Subcutaneous adipose tissue (tissue), 4 donors: ENCODE results near the gene MINK1. TPM values are rescaled to one million over a fixed set of nuclear protein-coding genes. Genes with fewer than 3 reads are reported as not detected.

ENCODE experiments used
- total RNA-seq, 4 donors: library from RNA; depleted of rRNA; stranded (reverse); fragments of >200 nt; gene quantifications; one replicate each; pipeline ENCODE4 v1.1.0, GENCODE V29; 2016
- TF ChIP-seq, protein P1 (sequence below): fragments of 450-650 bp; IDR thresholded peaks from one replicate; pipeline ENCODE4 v1.5.1; 2016; ENCODE audit warnings: low read depth, mild to moderate bottlenecking, control low read depth, antibody characterized with exemption, moderate library complexity

Gene MINK1
- total RNA-seq, 4 donors from 2014 or later, result 12.9 to 61.0 (median 28.2) TPM

GRCh38 chr17:4842376-4842775 is 9.2 kb downstream of the MINK1 start:
- TF ChIP-seq, protein P1, sequence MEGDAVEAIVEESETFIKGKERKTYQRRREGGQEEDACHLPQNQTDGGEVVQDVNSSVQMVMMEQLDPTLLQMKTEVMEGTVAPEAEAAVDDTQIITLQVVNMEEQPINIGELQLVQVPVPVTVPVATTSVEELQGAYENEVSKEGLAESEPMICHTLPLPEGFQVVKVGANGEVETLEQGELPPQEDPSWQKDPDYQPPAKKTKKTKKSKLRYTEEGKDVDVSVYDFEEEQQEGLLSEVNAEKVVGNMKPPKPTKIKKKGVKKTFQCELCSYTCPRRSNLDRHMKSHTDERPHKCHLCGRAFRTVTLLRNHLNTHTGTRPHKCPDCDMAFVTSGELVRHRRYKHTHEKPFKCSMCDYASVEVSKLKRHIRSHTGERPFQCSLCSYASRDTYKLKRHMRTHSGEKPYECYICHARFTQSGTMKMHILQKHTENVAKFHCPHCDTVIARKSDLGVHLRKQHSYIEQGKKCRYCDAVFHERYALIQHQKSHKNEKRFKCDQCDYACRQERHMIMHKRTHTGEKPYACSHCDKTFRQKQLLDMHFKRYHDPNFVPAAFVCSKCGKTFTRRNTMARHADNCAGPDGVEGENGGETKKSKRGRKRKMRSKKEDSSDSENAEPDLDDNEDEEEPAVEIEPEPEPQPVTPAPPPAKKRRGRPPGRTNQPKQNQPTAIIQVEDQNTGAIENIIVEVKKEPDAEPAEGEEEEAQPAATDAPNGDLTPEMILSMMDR, result no peak

- TF ChIP-seq, protein P1, result no peak
Observed at GRCh38 chr17:4843321-4844000, 10.3 kb downstream of the MINK1 start.

GRCh38 chr17:4845118-4845517 is 12.0 kb downstream of the MINK1 start:
- TF ChIP-seq, protein P1, result no peak

DNA sequence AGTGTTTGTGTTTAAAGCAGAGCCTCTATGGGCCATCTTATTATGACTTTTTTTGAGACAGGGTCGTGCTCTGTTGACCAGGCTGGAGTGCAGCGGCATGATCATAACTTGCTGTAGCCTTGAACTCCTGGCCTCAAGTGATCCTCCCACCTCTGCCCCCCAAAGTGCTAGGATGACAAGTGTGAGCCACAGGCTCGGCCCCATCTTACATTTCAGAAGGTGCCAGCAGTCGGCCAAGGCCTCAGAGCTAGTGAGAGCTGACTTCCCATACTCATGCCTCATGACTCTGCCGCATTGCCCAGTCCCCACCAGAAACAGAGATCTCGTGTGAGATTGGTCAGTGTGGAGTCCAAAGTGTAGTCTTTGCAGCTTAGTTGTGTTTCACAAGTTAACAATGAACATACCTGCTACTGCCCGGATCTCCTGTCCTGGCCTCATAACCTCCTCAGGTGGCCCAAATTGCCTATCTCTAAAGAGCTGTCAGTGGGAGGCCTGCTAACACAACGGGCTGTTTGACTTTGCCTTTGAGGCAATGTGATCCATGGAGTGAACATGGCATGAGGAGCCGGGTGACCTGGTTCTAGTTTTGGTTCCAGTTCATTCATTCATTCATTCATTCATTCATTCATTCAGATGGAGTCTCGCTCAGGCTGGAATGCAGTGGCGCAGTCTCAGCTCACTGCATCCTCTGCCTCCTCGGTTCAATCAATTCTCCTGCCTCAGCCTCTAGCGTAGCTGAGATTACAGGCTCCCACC is 13.7 kb downstream of the MINK1 start:
- TF ChIP-seq, protein P1, result no peak

- TF ChIP-seq, protein P1, result no peak
Observed at GRCh38 chr17:4849011-4849536, 15.9 kb downstream of the MINK1 start.

DNA sequence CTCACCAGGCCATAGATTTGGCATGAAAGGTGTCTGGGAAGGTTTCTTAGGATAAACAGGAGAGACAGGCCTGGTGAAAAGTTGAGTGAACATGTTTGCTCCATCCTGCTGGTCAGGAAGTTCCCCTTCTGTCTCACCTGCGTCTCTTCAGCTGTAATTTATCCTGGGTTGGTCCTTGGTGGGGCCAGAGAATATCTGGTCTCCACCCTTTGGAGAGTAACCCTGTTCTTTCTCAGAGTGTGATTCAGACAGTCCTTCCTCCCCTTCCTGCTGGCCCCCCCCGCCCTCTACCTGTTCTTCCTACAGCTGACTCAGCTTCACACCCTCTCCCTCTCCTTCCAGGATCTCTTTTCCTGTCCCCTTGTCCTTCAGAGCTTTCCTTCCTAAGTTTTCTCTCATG is 17.1 kb downstream of the MINK1 start:
- TF ChIP-seq, protein P1, result no peak

DNA sequence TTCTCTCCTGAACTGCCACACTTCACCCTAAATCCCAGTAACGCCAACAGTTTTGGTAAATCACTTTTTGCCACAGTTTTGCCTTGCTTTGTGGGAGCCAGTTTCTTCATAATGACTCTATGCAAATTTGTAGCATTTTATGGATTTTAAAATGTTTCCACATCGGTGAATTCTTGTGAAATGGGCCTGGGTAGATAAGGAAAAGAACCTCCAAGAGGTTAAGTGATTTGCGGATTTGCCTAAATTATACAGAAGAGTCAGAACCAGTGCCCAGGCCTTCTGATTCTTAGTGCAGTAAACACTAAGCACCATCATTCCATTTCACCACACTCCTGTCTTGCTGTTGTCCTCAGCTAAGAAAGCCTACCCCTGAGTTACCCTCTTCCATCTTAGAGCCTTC is 17.9 kb downstream of the MINK1 start:
- TF ChIP-seq, protein P1, result no peak
